ENCODE measurements around the gene PPP1R12B. TPM values are rescaled to one million over a fixed set of nuclear protein-coding genes. Genes with fewer than 3 reads are reported as not detected.

Gene PPP1R12B
- total RNA-seq, 4 donors from 2014 or later, result 38.8 to 127 (median 85.9) TPM

- no peak for TF ChIP-seq CTCF (IDR thresholded peaks at IDR 0.05; ENCODE audit: low read depth)
Observed at GRCh38 chr1:202586871-202587270, 238.4 kb downstream of the PPP1R12B start.

GRCh38 chr1:202587859-202588485, 239.5 kb downstream of the PPP1R12B start:
- TF ChIP-seq CTCF (IDR thresholded peaks at IDR 0.05; ENCODE audit: low read depth), result no peak

GRCh38 chr1:202588503-202589189, 240.1 kb downstream of the PPP1R12B start:
- no peak for TF ChIP-seq CTCF (IDR thresholded peaks at IDR 0.05; ENCODE audit: low read depth)

GRCh38 chr1:202589190-202589930, 240.9 kb downstream of the PPP1R12B start:
- TF ChIP-seq CTCF (IDR thresholded peaks at IDR 0.05; ENCODE audit: low read depth), result no peak

GRCh38 chr1:202590126-202590525, 241.6 kb downstream of the PPP1R12B start:
- TF ChIP-seq CTCF (IDR thresholded peaks at IDR 0.05; ENCODE audit: low read depth), result no peak

- no peak for TF ChIP-seq CTCF (IDR thresholded peaks at IDR 0.05; ENCODE audit: low read depth)
Observed at GRCh38 chr1:202590975-202591411, 242.5 kb downstream of the PPP1R12B start.

- TF ChIP-seq CTCF (IDR thresholded peaks at IDR 0.05; ENCODE audit: low read depth), result no peak
Observed at GRCh38 chr1:202591515-202591914, 243.0 kb downstream of the PPP1R12B start.

All from subcutaneous adipose tissue (tissue), 4 donors.